Forelimb muscle (tissue), 1 donor: ENCODE data around the gene TJAP1. TPM values are rescaled to one million over a fixed set of nuclear protein-coding genes. Genes with fewer than 3 reads are reported as not detected.
"Not testable (repeated sequence)": the region's sequence is repeated elsewhere in the genome, so short reads cannot be mapped to it uniquely, and the experiment has no call there.

Experiments used
- DNase-seq: peaks from one replicate; pipeline ENCODE4 v3.0.0-alpha.2; 2013; ENCODE audit warnings: low read depth
- polyA plus RNA-seq: library from polyadenylated mRNA; unstranded; fragments of 120-200 nt; gene quantifications from one replicate; pipeline ENCODE4 v1.2.1, GENCODE V29; 2013; ENCODE audit not compliant: insufficient read length

The TJAP1 gene
- polyA plus RNA-seq, 1 donor: 28.2 TPM

- no peak for DNase-seq
Observed at GRCh38 chr6:43524483-43524961, 47.2 kb downstream of the TJAP1 start.

GRCh38 chr6:43532201-43532600 is 54.8 kb downstream of the TJAP1 start:
- DNase-seq: no peak

GRCh38 chr6:43538986-43539385 is 61.6 kb downstream of the TJAP1 start:
- DNase-seq: not testable (repeated sequence)

- DNase-seq: not testable (repeated sequence)
Observed at GRCh38 chr6:43539409-43539808, 62.0 kb downstream of the TJAP1 start.

GRCh38 chr6:43540507-43540906 is 63.1 kb downstream of the TJAP1 start:
- DNase-seq: no peak

- DNase-seq: no peak
Observed at GRCh38 chr6:43541774-43542471, 64.6 kb downstream of the TJAP1 start.

GRCh38 chr6:43544461-43544860 is 67.1 kb downstream of the TJAP1 start:
- DNase-seq: no peak

GRCh38 chr6:43547222-43547621 is 69.9 kb downstream of the TJAP1 start:
- DNase-seq: no peak

Other genes with a start within 250 kb of the TJAP1 start
- 15.2 TPM for gene DNPH1, start 248.1 kb upstream of the TJAP1 start, polyA plus RNA-seq
- gene TTBK1, start 234.1 kb upstream of the TJAP1 start, polyA plus RNA-seq: 0.04 TPM
- gene SLC22A7, start 179.3 kb upstream of the TJAP1 start, polyA plus RNA-seq: not detected
- 1.7 TPM for gene CRIP3, start 168.7 kb upstream of the TJAP1 start, polyA plus RNA-seq
- 14.2 TPM for gene ZNF318, start 107.9 kb upstream of the TJAP1 start, polyA plus RNA-seq
- 14.7 TPM for gene ABCC10, start 50.0 kb upstream of the TJAP1 start, polyA plus RNA-seq
- 2.8 TPM for gene DLK2, start 22.0 kb upstream of the TJAP1 start, polyA plus RNA-seq
- 0.16 TPM for gene LRRC73, start 32.8 kb downstream of the TJAP1 start, polyA plus RNA-seq
- 80.7 TPM for gene YIPF3, start 39.4 kb downstream of the TJAP1 start, polyA plus RNA-seq
- gene POLR1C, start 39.5 kb downstream of the TJAP1 start, polyA plus RNA-seq: 14.3 TPM
- gene XPO5, start 98.5 kb downstream of the TJAP1 start, polyA plus RNA-seq: 25.7 TPM
- 10.1 TPM for gene POLH, start 98.6 kb downstream of the TJAP1 start, polyA plus RNA-seq
- gene GTPBP2, start 151.7 kb downstream of the TJAP1 start, polyA plus RNA-seq: 37.1 TPM
- 16.4 TPM for gene MAD2L1BP, start 158.3 kb downstream of the TJAP1 start, polyA plus RNA-seq
- 0.51 TPM for gene RSPH9, start 167.5 kb downstream of the TJAP1 start, polyA plus RNA-seq
- gene MRPS18A, start 210.2 kb downstream of the TJAP1 start, polyA plus RNA-seq: 30.4 TPM